ENCODE data around the gene ACVR1B. TPM values are rescaled to one million over a fixed set of nuclear protein-coding genes. Genes with fewer than 3 reads are reported as not detected.

Gene ACVR1B
- total and polyA plus RNA-seq, 9 of the 15 experiments (the other 6 are each of a cell fraction or from before 2014, with no cell fraction given): 0.97 to 15.1 (median 6.8) TPM

GRCh38 chr12:52018433-52019112 is 67.1 kb downstream of the ACVR1B start:
- H3K4me3 ChIP-seq: no peak overlapping the region
- peaks cover 0 to 11% of the 10 kb centered on the region in 2 experiments; a peak in 3 of 5 replicates for H3K4me1 ChIP-seq (replicated peaks in 1 of 2; ENCODE audit: control insufficient read depth in 2 of 2, insufficient read depth in 2 of 2, low read length in 2 of 2)
- H3K4me2 ChIP-seq (ENCODE audit: insufficient read depth, low read length): no peak overlapping the region
- CTCF ChIA-PET (ENCODE audit: low intra/inter-chr PET ratio): no interaction called here
- no peak overlapping the region for H3K27ac ChIP-seq (ENCODE audit: extremely low read depth, low read depth, low read length)
- ATAC-seq (no peak), DNase-seq (ENCODE audit: extremely low read depth in 1 of 4, low spot score in 3 of 4) (no peak), FAIRE-seq (no peak)
- in situ Hi-C loops (cut with MboI) (loop anchor here (25.0 kb wide), 1 partner anchor 606 kb away; the partner anchor contains the start of gene SLC4A8), intact Hi-C loops (cut with micrococcal nuclease) (no loop called here)
- no peaks in the 10 kb centered on the region for H3K36me3 ChIP-seq (ENCODE audit: control insufficient read depth, insufficient read depth, low read length)
- H4K20me1 ChIP-seq (replicated peaks; ENCODE audit: control insufficient read depth, insufficient read depth, low read length): no peaks in the 10 kb centered on the region
- H3K9me1 ChIP-seq (ENCODE audit: control insufficient read depth, insufficient read depth, low read length): no peaks in the 10 kb centered on the region
- POLR2A ChIA-PET: interaction anchor here (1.0 to 2.8 kb wide), 2 partner anchors 11 to 14 kb away, joined by 5 to 13 read pairs; no protein-coding TSS in a partner anchor
- 15% methylated on average over 4 of the region's 4 CpGs for WGBS (ENCODE audit: insufficient coverage, low coverage, missing lambda C conversion rate)
- H3K79me2 ChIP-seq (ENCODE audit: control insufficient read depth, insufficient read depth, low read length): no peaks in the 10 kb centered on the region
- no TSS peak for BruUV-seq (replicated peaks)
- H3K9me3 ChIP-seq (replicated peaks; ENCODE audit: control insufficient read depth, insufficient read depth, low read depth, low read length): no peaks in the 10 kb centered on the region
- no peaks in the 10 kb centered on the region; a peak in 1 of 5 replicates for H3K27me3 ChIP-seq (ENCODE audit: control insufficient read depth in 2 of 2, insufficient read depth in 2 of 2, low read length in 2 of 2)
- no peak overlapping the region for H3K9ac ChIP-seq (ENCODE audit: insufficient read depth in 1 of 2, low read depth in 2 of 2, low read length in 2 of 2)
- H2AFZ ChIP-seq (ENCODE audit: low read depth, low read length): no peak overlapping the region
- TF ChIP-seq ZKSCAN3 (CRISPR knock-in tag; IDR thresholded peaks at IDR 0.05) (no peak), NCOA6 (IDR thresholded peaks at IDR 0.05) (no peak), IFI16 (CRISPR knock-in tag; IDR thresholded peaks at IDR 0.05) (no peak), CEBPG (CRISPR knock-in tag; IDR thresholded peaks at IDR 0.05) (no peak), CEBPG (tag; conservative IDR thresholded peaks at IDR 0.05 in 1 of 2, IDR thresholded peaks at IDR 0.05 in 1 of 2) (no peak), ZNF79 (CRISPR knock-in tag; IDR thresholded peaks at IDR 0.05; ENCODE audit: low read depth) (no peak), RUNX1 (IDR thresholded peaks at IDR 0.05; ENCODE audit: low read depth) (no peak), HES1 (IDR thresholded peaks at IDR 0.05; ENCODE audit: low read depth) (no peak), GATA2 (CRISPR knock-in tag; IDR thresholded peaks at IDR 0.05) (no peak), ZNF263 (CRISPR knock-in tag; IDR thresholded peaks at IDR 0.05; ENCODE audit: borderline replicate concordance) (no peak), CGGBP1 (CRISPR knock-in tag; IDR thresholded peaks at IDR 0.05) (no peak), ZFP91 (CRISPR knock-in tag; IDR thresholded peaks at IDR 0.05) (no peak), KDM2B (CRISPR knock-in tag; IDR thresholded peaks at IDR 0.05) (no peak), E2F1 (CRISPR knock-in tag; IDR thresholded peaks at IDR 0.05) (no peak), AFF4 (CRISPR knock-in tag; IDR thresholded peaks at IDR 0.05) (no peak)
